HT-29 (cell line): ENCODE data around the gene PREB. TPM values are rescaled to one million over a fixed set of nuclear protein-coding genes. Genes with fewer than 3 reads are reported as not detected.

Experiments used
- DNase-seq: peaks from one replicate; pipeline ENCODE4 v3.0.0-alpha.2; 2015; ENCODE audit warnings: low spot score
- total RNA-seq: library from RNA; depleted of rRNA; stranded (reverse); fragments of >200 nt; shearing (Covaris generic); gene quantifications from 2 replicates; pipeline ENCODE4 v1.2.3, GENCODE V29; 2014

PREB gene
- total RNA-seq, 1 experiment from 2014 or later = 96.2 TPM

DNA sequence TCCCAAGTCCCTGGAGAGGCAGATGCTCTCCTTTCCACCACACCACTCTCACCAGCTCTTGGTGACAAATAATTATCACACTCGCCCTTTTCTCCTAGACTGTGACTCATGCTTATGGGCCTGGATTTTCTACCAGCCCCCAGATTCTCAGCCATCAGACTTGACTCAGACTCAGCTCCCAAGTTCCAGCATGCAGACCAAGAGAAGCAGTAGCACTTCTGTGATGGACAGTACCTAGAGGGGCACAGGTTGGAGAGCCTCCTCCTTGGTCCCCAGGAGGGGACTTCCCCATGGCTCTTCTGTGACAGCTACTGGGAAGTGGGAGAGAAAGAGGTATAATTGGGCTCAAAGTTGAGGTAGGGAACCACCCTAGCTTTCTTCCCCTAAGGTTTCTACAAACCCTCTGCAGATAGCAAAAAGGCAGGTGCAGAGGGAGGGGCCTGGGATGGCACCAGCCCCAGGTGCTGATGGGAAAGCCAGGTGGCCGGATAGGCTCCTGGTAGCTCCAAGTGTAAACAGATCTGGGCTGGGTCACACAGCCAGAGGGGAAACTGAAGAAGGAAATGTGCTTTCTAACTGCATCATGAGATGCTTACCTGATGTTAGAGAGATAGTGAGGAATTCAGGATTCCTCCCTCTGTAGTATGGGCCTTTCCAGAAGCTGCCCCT is 18.5 kb upstream of the PREB start:
- no peak for DNase-seq

GRCh38 chr2:27152102-27152795 is 17.8 kb upstream of the PREB start:
- peak; percentile 39 for DNase-seq

DNA sequence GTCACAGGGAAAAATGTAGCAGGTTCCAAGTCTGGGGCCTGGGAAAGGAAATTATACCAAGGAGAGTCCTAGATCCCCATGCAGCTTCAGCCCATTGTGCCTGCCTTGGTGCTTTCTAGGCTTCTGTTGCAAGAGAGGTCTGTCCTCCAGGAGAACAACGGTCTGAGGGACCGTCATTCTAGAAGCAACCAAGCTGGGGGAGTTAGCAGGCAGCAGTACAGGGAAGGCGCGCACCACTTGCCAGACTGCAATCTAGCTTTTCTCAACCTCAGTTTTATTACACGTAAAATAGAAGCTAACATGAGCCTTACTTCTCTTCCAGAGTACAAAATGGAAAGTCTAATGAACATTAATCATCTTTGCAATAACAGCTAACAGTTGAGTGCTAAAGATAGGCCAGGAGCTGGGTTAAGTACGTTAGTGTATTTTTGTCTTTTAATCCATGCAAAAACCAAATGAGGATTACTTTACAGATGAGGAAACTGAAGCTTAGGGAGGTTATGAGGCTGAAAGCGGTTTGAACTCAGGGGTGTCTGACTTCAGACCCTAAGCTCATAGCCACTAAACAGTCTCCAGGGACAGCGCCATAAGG is 16.3 kb upstream of the PREB start:
- no peak for DNase-seq

GRCh38 chr2:27149570-27150405 is 15.4 kb upstream of the PREB start:
- DNase-seq = no peak

DNA sequence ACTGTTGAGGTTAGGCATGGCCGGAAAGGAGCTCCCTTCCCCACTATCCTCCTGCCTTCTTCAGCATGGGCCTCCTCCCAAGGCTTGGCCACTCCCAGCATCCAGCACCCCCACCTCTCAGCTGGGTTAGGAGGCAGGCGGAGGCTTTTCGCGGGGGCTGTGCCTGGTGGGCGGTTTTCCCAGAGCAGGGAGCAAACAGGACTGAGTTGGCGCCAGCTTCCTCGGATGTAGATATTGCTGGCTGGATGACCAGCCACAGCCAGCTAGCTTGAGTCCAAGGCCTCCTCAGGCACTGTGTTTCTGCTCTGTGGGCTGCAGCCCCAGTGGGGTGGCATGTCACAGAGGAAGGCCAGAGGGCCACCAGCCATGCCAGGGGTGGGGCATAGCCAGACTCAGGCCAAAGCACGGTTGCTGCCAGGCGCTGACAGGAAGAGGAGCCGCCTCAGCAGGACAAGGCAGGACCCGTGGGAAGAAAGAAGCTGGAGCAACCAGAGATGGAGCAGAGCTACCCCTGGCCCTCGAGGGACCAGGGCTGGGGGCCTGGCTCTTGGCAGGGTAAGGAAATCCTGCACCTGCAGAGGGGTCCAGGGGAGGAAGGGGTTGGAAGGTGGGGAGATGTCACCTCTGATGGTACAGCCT is 14.5 kb upstream of the PREB start, which contains the start of gene TCF23:
Gene TCF23, plus strand, starts transcription at position 204 of the 639 bp plus-strand sequence. Its CDS starts 130 bp downstream, at position 334.
- no peak for DNase-seq

DNA sequence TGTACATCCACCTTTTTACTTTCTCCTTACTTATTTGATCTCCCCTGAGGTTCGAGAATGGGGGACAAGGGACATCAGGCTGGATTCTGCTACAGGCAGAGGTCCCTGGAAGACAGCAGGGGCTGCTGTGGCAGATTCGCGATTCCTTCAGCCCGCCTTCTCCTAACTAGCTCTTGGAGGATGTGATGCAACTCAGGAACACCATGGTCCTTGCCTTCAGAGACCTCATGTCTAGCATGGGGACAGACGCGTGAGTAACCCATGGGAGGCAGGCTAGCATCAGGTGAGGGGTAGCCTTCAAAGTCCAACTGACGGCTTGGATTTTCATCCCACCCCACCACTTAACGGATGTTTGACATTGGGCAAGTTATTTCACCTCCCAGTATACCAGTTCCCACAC is 13.5 kb upstream of the PREB start:
- DNase-seq = no peak

- DNase-seq = no peak
These were observed 11.2 kb upstream of the PREB start for GRCh38 chr2:27145682-27146081.

DNA sequence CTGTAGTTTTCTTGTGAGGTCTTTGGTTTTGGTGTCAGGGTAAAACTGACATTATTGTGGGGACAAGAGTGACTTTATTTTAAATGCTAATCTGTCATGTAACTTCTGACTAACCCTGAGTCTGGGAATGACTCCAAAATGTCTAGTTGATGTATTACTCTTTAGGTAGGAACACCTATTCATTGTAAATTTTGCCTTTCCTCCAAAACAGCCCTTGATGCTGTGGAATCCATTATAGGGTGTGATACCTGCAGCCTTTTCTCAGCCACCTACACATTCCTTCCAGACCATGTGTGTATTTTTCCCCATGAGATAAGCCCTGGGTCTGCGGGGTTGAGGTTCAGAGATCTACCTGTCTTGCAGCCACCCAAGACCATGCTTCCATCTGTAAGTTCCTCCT is 8.8 kb upstream of the PREB start:
- no peak for DNase-seq

GRCh38 chr2:27139310-27139709 is 4.9 kb upstream of the PREB start, which contains the start of gene PRR30:
PRR30 (minus strand) TSS chr2:27139410; CDS start chr2:27138329, 1,081 bp downstream.
- DNase-seq = no peak

GRCh38 chr2:27138111-27138510 is 3.7 kb upstream of the PREB start:
- no peak for DNase-seq

- no peak for DNase-seq
These were observed 3.0 kb upstream of the PREB start for GRCh38 chr2:27137322-27137935.

DNA sequence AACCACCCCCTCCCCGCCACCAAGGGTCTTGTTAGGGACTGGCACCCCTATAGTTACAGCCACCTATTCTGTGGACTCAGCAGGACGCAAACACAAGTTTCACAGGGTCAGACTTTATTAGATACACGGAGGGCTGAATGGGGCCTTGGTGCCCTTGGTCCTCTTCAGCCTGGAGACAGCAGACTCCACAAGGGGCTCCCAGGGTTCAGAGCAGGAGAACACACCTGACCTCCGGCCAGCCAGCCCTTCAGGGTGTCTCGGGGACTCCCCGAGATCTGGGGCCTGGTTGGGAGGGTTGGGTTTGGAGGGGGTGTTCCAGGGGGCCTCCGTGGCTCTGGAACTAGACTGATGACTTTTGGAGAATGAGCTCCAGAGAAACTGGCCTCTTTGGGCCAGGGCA is 2.3 kb upstream of the PREB start:
- no peak for DNase-seq

GRCh38 chr2:27135478-27135955 is 1.1 kb upstream of the PREB start:
- DNase-seq = no peak

DNA sequence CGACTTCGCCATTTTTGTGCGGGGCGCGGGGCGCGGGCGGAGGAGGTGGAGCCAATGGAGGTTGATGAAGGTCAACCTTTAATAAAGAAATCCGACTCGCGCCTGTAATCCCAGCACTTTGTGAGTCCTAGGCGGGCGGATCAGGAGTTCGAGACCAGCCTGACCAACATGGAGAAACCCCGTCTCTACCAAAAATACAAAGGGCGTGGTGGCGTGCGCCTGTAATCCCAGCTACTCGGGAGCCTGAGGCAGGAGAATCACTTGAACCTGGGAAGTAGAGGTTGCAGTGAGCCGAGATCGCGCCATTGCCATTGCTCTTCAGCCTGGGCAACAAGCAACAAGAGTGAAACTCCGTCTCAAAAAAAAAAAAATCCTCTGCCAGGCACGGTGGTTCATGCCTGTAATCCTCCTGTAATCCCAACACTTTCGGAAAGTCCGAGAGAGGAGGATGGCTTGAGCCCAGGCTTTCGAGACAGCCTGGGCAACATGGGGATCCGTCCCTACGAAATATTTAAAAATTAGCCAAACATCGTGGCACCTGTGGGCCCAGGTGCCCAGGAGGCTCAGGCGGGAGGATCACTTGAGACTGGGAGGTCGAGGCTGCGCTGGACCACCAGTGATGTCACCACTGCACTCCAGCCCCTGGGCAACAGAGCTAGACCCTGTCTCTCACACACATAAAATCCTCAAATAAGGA is 493 bp upstream of the PREB start:
- no peak for DNase-seq

DNA sequence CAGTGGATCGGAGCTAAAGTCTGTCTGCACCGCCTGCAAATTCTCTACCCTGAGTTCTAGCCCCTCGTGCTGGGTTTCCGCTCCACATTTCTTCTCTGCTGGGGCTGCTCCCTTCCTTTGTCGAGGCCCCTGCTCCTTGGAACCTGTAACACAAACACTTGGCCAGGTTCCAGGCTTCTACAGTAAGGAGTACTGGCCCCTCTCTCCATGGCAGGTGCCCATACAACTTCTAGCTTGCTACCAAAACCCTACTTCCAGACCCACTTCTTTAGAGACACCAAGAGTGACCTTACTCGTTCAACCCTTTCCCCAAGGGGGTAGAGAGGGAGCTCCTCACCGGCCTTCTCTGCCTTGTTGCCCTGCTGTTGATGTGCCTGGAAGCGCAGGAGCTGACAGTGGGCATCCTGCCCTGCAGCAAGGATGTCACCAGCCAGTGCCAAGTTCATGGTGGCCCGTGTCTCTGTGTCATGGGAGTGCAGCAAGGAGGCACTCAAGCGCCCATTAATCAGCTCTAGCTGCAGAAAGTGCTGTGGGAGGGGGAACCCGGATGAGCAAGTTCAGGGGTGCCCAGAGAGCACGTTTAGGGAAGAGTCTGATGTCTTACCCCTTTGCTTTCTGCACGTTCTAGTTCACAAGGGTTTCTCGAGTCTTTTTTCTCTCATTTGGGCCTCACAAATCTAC is 1.1 kb downstream of the PREB start:
- no peak for DNase-seq

DNA sequence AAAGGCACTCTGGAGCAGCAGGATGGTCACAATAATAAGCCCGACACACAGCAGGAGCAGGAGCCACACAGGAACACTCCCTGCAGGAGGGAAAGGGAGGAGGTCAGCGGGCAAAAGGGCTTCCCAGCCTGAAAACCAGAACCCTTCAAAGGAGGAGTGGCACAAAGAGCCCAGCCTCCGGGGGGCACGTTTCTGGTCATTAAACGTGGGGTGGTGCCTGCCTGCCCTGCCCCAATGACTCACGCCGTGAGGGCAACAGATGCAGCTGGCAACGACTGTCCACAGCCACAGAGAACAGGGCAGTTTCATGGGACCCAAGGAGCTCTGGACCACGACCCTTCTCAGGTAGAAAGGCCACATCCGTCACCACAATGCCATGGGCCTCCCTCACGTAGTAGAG is 3.0 kb downstream of the PREB start:
- DNase-seq = no peak

DNA sequence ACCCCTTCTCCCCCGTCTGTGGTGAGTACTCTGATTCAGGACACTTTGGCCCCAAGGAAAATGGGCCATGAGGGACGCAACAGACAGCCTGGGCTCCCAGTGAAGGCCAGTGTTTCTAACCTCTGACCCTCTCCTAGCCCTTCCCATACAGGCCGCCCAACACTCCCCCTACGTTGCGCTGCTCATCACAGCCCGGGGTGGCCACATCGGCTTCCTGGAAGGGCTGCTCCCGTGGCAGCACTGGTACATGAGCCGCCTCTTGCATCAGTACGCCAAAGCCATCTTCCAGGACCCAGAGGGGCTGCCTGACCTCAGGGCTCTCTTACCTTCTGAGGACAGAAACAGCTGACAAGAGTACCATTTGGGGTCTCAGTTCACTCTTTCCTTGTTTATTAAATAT is 4.0 kb downstream of the PREB start:
- DNase-seq = no peak

GRCh38 chr2:27128668-27129571 is 5.5 kb downstream of the PREB start:
- DNase-seq = no peak
